ENCODE results near the gene URAD. TPM values are rescaled to one million over a fixed set of nuclear protein-coding genes. Genes with fewer than 3 reads are reported as not detected.
"Not testable (repeated sequence)": the region's sequence is repeated elsewhere in the genome, so short reads cannot be mapped to it uniquely, and the experiment has no call there.

The URAD gene
- total and polyA plus RNA-seq, 2 experiments from 2014 or later = not detected

GRCh38 chr13:28014301-28014700, 25.8 kb upstream of the URAD start:
- no peak for DNase-seq (ENCODE audit: low read depth in 1 of 2, low spot score in 1 of 2)
- no peaks in the 10 kb centered on the region for H3K4me1 ChIP-seq (ENCODE audit: low read depth)
- TF ChIP-seq CTCF (IDR thresholded peaks at IDR 0.05; ENCODE audit: low read depth, low read length) = no peak
- no peak overlapping the region for H3K27ac ChIP-seq
- peaks cover 5% of the 10 kb centered on the region for H3K27me3 ChIP-seq
- H3K9me3 ChIP-seq (ENCODE audit: low read depth) = no peaks in the 10 kb centered on the region
- H3K4me3 ChIP-seq = no peak overlapping the region
- no peaks in the 10 kb centered on the region for H3K36me3 ChIP-seq

GRCh38 chr13:28013482-28013881, 25.0 kb upstream of the URAD start:
- Histone ChIP-seq H3K9me3 (ENCODE audit: low read depth) (no peaks in the 10 kb centered on the region), H3K36me3 (no peaks in the 10 kb centered on the region), H3K4me3 (no peak overlapping the region), H3K27ac (no peak overlapping the region), H3K27me3 (peaks cover 5% of the 10 kb centered on the region), H3K4me1 (ENCODE audit: low read depth) (no peaks in the 10 kb centered on the region)
- DNase-seq (ENCODE audit: low read depth in 1 of 2, low spot score in 1 of 2) = no peak
- TF ChIP-seq CTCF (IDR thresholded peaks at IDR 0.05; ENCODE audit: low read depth, low read length) = no peak

- Histone ChIP-seq H3K36me3 (no peaks in the 10 kb centered on the region), H3K9me3 (ENCODE audit: low read depth) (no peaks in the 10 kb centered on the region), H3K27me3 (peaks cover 5% of the 10 kb centered on the region), H3K4me3 (no peak overlapping the region), H3K27ac (no peak overlapping the region), H3K4me1 (ENCODE audit: low read depth) (no peaks in the 10 kb centered on the region)
- no peak for DNase-seq (ENCODE audit: low read depth in 1 of 2, low spot score in 1 of 2)
- TF ChIP-seq CTCF (IDR thresholded peaks at IDR 0.05; ENCODE audit: low read depth, low read length) = no peak
Measured at GRCh38 chr13:28012896-28013295, 24.4 kb upstream of the URAD start.

GRCh38 chr13:28012383-28012782, 23.9 kb upstream of the URAD start:
- Histone ChIP-seq H3K4me3 (no peak overlapping the region), H3K27ac (no peak overlapping the region), H3K36me3 (no peaks in the 10 kb centered on the region), H3K27me3 (peaks cover 5% of the 10 kb centered on the region), H3K4me1 (ENCODE audit: low read depth) (no peaks in the 10 kb centered on the region), H3K9me3 (ENCODE audit: low read depth) (no peaks in the 10 kb centered on the region)
- no peak for TF ChIP-seq CTCF (IDR thresholded peaks at IDR 0.05; ENCODE audit: low read depth, low read length)
- no peak for DNase-seq (ENCODE audit: low read depth in 1 of 2, low spot score in 1 of 2)

- Histone ChIP-seq H3K4me1 (ENCODE audit: low read depth) (no peaks in the 10 kb centered on the region), H3K27me3 (peaks cover 5% of the 10 kb centered on the region), H3K27ac (no peak overlapping the region), H3K4me3 (no peak overlapping the region), H3K36me3 (no peaks in the 10 kb centered on the region), H3K9me3 (ENCODE audit: low read depth) (no peaks in the 10 kb centered on the region)
- no peak for TF ChIP-seq CTCF (IDR thresholded peaks at IDR 0.05; ENCODE audit: low read depth, low read length)
- no peak for DNase-seq (ENCODE audit: low read depth in 1 of 2, low spot score in 1 of 2)
Measured at GRCh38 chr13:28010046-28010445, 21.6 kb upstream of the URAD start.

- H3K4me1 ChIP-seq (ENCODE audit: low read depth); H3K36me3 ChIP-seq; H3K4me3 ChIP-seq; H3K9me3 ChIP-seq (ENCODE audit: low read depth); H3K27ac ChIP-seq; H3K27me3 ChIP-seq; DNase-seq (ENCODE audit: low read depth in 1 of 2, low spot score in 1 of 2): not testable (repeated sequence)
Measured at GRCh38 chr13:28005016-28005415, 16.5 kb upstream of the URAD start.
